ENCODE results near the gene HOXD13.
A peak's percentile ranks its signal among the peaks of the same experiment; 100 is the strongest.

DNA sequence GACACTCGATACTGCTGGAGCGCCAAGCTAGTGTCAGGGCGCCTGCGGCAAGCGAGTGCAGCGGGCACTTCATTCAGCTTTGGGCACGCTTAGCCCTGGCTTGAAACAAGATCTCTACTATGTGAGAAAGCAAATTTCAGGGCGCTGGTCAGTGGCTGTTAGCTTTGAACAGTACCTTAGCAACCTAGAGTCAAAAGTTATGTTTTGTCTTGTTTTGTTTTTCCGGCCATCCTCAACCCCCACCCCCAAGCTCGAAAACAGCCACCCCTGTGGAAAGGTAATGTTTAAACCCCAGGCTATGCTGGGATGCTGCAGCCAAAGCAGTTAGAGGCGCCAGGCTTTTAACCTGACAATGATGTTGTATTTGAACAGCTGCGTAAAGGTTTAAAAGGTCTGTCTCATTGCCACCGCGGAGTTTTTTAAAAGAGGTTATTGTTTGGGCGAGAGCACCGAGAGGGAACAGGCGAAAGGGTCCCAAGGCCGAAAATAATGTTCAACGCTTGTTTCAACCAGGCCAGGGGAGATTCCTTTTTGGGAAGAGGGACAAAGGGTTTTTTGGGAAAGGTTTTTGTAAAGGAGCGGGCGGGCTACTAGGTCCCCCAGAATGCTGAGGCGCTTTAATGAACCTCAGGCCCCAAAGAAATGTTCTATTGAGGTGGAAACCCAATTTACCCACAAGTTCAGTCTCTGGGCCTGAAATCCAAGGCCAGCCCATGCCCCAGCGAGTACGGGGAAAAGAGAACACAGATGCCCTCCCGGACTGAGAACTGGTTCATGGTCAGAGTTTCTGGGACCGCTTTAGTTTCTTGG, 21.8 kb downstream of the HOXD13 start:
- TF ChIP-seq, protein P1, sequence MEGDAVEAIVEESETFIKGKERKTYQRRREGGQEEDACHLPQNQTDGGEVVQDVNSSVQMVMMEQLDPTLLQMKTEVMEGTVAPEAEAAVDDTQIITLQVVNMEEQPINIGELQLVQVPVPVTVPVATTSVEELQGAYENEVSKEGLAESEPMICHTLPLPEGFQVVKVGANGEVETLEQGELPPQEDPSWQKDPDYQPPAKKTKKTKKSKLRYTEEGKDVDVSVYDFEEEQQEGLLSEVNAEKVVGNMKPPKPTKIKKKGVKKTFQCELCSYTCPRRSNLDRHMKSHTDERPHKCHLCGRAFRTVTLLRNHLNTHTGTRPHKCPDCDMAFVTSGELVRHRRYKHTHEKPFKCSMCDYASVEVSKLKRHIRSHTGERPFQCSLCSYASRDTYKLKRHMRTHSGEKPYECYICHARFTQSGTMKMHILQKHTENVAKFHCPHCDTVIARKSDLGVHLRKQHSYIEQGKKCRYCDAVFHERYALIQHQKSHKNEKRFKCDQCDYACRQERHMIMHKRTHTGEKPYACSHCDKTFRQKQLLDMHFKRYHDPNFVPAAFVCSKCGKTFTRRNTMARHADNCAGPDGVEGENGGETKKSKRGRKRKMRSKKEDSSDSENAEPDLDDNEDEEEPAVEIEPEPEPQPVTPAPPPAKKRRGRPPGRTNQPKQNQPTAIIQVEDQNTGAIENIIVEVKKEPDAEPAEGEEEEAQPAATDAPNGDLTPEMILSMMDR (IDR thresholded peaks at IDR 0.05; ENCODE audit: control extremely low read depth in 1 of 3, insufficient read depth in 1 of 3, low read depth in 1 of 3, low read length in 3 of 3) = no peak
- no peak for TF ChIP-seq EP300 (IDR thresholded peaks at IDR 0.05; ENCODE audit: borderline replicate concordance in 1 of 2, low read depth in 2 of 2, low read length in 2 of 2)
- TF ChIP-seq MAFK (IDR thresholded peaks at IDR 0.05; ENCODE audit: low read depth, low read length) = no peak
- no peak for TF ChIP-seq GABPA (IDR thresholded peaks at IDR 0.05; ENCODE audit: borderline replicate concordance, insufficient read depth, low read length)
- TF ChIP-seq, protein P2, sequence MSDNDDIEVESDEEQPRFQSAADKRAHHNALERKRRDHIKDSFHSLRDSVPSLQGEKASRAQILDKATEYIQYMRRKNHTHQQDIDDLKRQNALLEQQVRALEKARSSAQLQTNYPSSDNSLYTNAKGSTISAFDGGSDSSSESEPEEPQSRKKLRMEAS (IDR thresholded peaks at IDR 0.05) = no peak
- TF ChIP-seq HDAC2 (IDR thresholded peaks at IDR 0.05; ENCODE audit: borderline replicate concordance in 1 of 2, low read depth in 2 of 2, low read length in 2 of 2) = no peak
- peak; percentile 61; the same call in 1 of the 2 replicates for TF ChIP-seq TCF12 (IDR thresholded peaks at IDR 0.05; ENCODE audit: low read depth, low read length)
- no peak for TF ChIP-seq EGR1 (IDR thresholded peaks at IDR 0.05; ENCODE audit: borderline replicate concordance, low read depth, low read length)
- TF ChIP-seq BRCA1 (IDR thresholded peaks at IDR 0.05; ENCODE audit: low read depth, low read length) = no peak
- no peak for TF ChIP-seq JUND (IDR thresholded peaks at IDR 0.05; ENCODE audit: low read length)
- TF ChIP-seq EZH2 (IDR thresholded peaks at IDR 0.05; ENCODE audit: low read depth, low read length, severe bottlenecking) = peak; percentile 95
- no peak for TF ChIP-seq POLR2A (IDR thresholded peaks at IDR 0.05; ENCODE audit: control extremely low read depth in 1 of 2, low read depth in 2 of 2, low read length in 2 of 2)
- TF ChIP-seq TAF1 (IDR thresholded peaks at IDR 0.05; ENCODE audit: low read depth, low read length) = no peak
- peak; percentile 96 for TF ChIP-seq SUZ12 (IDR thresholded peaks at IDR 0.05; ENCODE audit: low read length)

Measured in H1 (cell line).